Posterior cingulate gyrus (tissue), 11 donors: ENCODE results near the gene FAM72A.
A peak's percentile ranks its signal among the peaks of the same experiment; 100 is the strongest.
"Not testable (repeated sequence)": the region's sequence is repeated elsewhere in the genome, so short reads cannot be mapped to it uniquely, and the experiment has no call there.

Source experiments
- DNase-seq, 10 donors: peaks; one replicate each; pipeline versions ENCODE4 v3.0.0 to v3.0.0-alpha.2; 2020 to 2021; ENCODE audit warnings: mixed read lengths in 3 of 10
- intact Hi-C: fragments of 100-400 bp; cut with DNase I; formaldehyde crosslinking; loops from one replicate; pipeline ENCODE4 v1.15.1; 2023

The FAM72A gene

GRCh38 chr1:206218285-206218684 lies 15.6 kb upstream of the FAM72A start:
- DNase-seq, intact Hi-C loops: not testable (repeated sequence)

- intact Hi-C loops, DNase-seq: not testable (repeated sequence)
Measured at GRCh38 chr1:206215600-206216392, 13.2 kb upstream of the FAM72A start.

GRCh38 chr1:206210802-206211201 lies 8.2 kb upstream of the FAM72A start:
- peak in 3 of 10 donors; percentile 6 to 18 (median 7) for DNase-seq

GRCh38 chr1:206205569-206205968 lies 2.9 kb upstream of the FAM72A start:
- DNase-seq = peak in 8 of 10 donors; percentile 7 to 91 (median 27)
- intact Hi-C loops = not testable (repeated sequence)

More at GRCh38 chr1:206210802-206211201, 8.2 kb upstream of the FAM72A start:
- intact Hi-C loops = not testable (repeated sequence)

GRCh38 chr1:206204871-206205270 lies 2.2 kb upstream of the FAM72A start:
- intact Hi-C loops = not testable (repeated sequence)
- peak in 4 of 10 donors; percentile 7 to 74 (median 43) for DNase-seq

GRCh38 chr1:206204159-206204511 lies 1.5 kb upstream of the FAM72A start:
- DNase-seq, intact Hi-C loops: not testable (repeated sequence)

GRCh38 chr1:206203364-206204158 lies 922 bp upstream of the FAM72A start, which contains the start of gene SRGAP2:
TSS of gene SRGAP2 (plus strand) at chr1:206203541. CDS start at chr1:206205971, 2,430 bp downstream.
- peak; percentile 51 to 96 (median 66) for DNase-seq
- intact Hi-C loops = not testable (repeated sequence)

GRCh38 chr1:206196748-206197424 lies 5.8 kb downstream of the FAM72A start:
- DNase-seq, intact Hi-C loops: not testable (repeated sequence)

GRCh38 chr1:206195182-206195581 lies 7.5 kb downstream of the FAM72A start:
- DNase-seq, intact Hi-C loops: not testable (repeated sequence)

GRCh38 chr1:206186826-206187225 lies 15.8 kb downstream of the FAM72A start:
- intact Hi-C loops, DNase-seq: not testable (repeated sequence)

- intact Hi-C loops, DNase-seq: not testable (repeated sequence)
Measured at GRCh38 chr1:206185778-206186177, 16.9 kb downstream of the FAM72A start.

GRCh38 chr1:206183788-206184187 lies 18.9 kb downstream of the FAM72A start:
- DNase-seq, intact Hi-C loops: not testable (repeated sequence)

- intact Hi-C loops, DNase-seq: not testable (repeated sequence)
Measured at GRCh38 chr1:206182368-206183317, 20.0 kb downstream of the FAM72A start.

- DNase-seq, intact Hi-C loops: not testable (repeated sequence)
Measured at GRCh38 chr1:206179666-206180065, 23.0 kb downstream of the FAM72A start.

- intact Hi-C loops, DNase-seq: not testable (repeated sequence)
Measured at GRCh38 chr1:206178061-206178989, 24.3 kb downstream of the FAM72A start.

GRCh38 chr1:206176114-206176502 lies 26.5 kb downstream of the FAM72A start:
- DNase-seq, intact Hi-C loops: not testable (repeated sequence)

- DNase-seq, intact Hi-C loops: not testable (repeated sequence)
Measured at GRCh38 chr1:206175459-206176113, 27.1 kb downstream of the FAM72A start.
